SK-N-SH (cell line): Measurements from ENCODE around the gene TMEM184A. TPM values are rescaled to one million over a fixed set of nuclear protein-coding genes. Genes with fewer than 3 reads are reported as not detected.

Experiments
- CTCF ChIA-PET: fragments of 300-600, 350-600 bp; formaldehyde crosslinking; extraction: SDS; loops from one replicate; lab custom pipeline; 2021; lab: Yijun Ruan, JAX
- POLR2A ChIA-PET: fragments of 350-600 bp; sonication (Branson Sonifier 250); formaldehyde crosslinking; extraction: SDS; loops from one replicate; lab custom pipeline; 2020; ENCODE audit warnings: antibody characterized with exemption, inconsistent platforms; lab: Yijun Ruan, JAX
- DNase-seq: peaks from one replicate; pipeline ENCODE4 v3.0.0; 2012
- H2AFZ ChIP-seq: fragments of 200-600 bp; sonication (generic); 2 replicates; pipeline ENCODE4 v1.8.1; 2016; ENCODE audit warnings: antibody characterized with exemption, mild to moderate bottlenecking, low read depth
- H3F3A ChIP-seq: fragments of 200-600 bp; sonication (generic); replicated peaks from 2 replicates; pipeline ENCODE3; 2016; ENCODE audit warnings: antibody characterized with exemption, mild to moderate bottlenecking; ENCODE audit not compliant: insufficient read depth
- H3K27ac ChIP-seq, 2 experiments: fragments of 200-500 bp in 1 of 2; fragments of 200-600 bp in 1 of 2; sonication (Bioruptor generic) in 1 of 2; sonication (generic), shearing (Covaris generic) in 1 of 2; 2 replicates each; pipeline versions ENCODE4 v1.5.1 to v1.6.1; 2014 to 2016; ENCODE audit warnings: low read depth in 2 of 2, inconsistent platforms in 1 of 2, low read length in 1 of 2, mild to moderate bottlenecking in 1 of 2, mixed read lengths in 1 of 2
- H3K27me3 ChIP-seq: fragments of 200-600 bp; sonication (generic), shearing (Covaris generic); 2 replicates; pipeline ENCODE4 v1.6.1; 2016; ENCODE audit warnings: mixed run types; ENCODE audit not compliant: insufficient read depth
- H3K36me3 ChIP-seq, 2 experiments: fragments of 200-500 bp in 1 of 2; fragments of 200-600 bp in 1 of 2; sonication (Bioruptor generic) in 1 of 2; sonication (generic) in 1 of 2; replicated peaks in 1 of 2; 2 replicates each; pipeline versions ENCODE3 to v1.5.1; 2014 to 2016; ENCODE audit warnings: low read length in 1 of 2, mild to moderate bottlenecking in 1 of 2; ENCODE audit not compliant: insufficient read depth in 2 of 2, control insufficient read depth in 1 of 2
- H3K4me1 ChIP-seq, 2 experiments: fragments of 200-500 bp in 1 of 2; fragments of 200-600 bp in 1 of 2; sonication (Bioruptor generic) in 1 of 2; sonication (generic), shearing (Covaris generic) in 1 of 2; 2 replicates each; pipeline versions ENCODE4 v1.5.1 to v1.6.1; 2014 to 2016; ENCODE audit warnings: low read depth in 1 of 2, low read length in 1 of 2, mixed run types in 1 of 2; ENCODE audit not compliant: insufficient read depth in 2 of 2, control insufficient read depth in 1 of 2
- H3K4me2 ChIP-seq: fragments of 200-600 bp; sonication (generic), shearing (Covaris generic); 2 replicates; pipeline ENCODE4 v1.6.1; 2017; ENCODE audit warnings: mixed run types
- H3K4me3 ChIP-seq, 2 experiments: fragments of 200-500 bp in 1 of 2; fragments of 200-600 bp in 1 of 2; sonication (Bioruptor generic) in 1 of 2; sonication (generic), shearing (Covaris generic) in 1 of 2; 2 replicates each; pipeline versions ENCODE4 v1.5.1 to v1.8.1; 2014 to 2016; ENCODE audit warnings: low read depth in 2 of 2, inconsistent platforms in 1 of 2, low read length in 1 of 2, mild to moderate bottlenecking in 1 of 2, mixed read lengths in 1 of 2, moderate library complexity in 1 of 2
- H3K79me2 ChIP-seq: fragments of 200-600 bp; sonication (generic); 2 replicates; pipeline ENCODE4 v1.8.1; 2017; ENCODE audit warnings: mild to moderate bottlenecking; ENCODE audit not compliant: insufficient read depth
- H3K9ac ChIP-seq: fragments of 200-600 bp; sonication (generic); 2 replicates; pipeline ENCODE4 v1.6.1; 2017; ENCODE audit warnings: mixed run types
- H3K9me2 ChIP-seq: fragments of 200-600 bp; sonication (generic); 2 replicates; pipeline ENCODE4 v1.6.1; 2017; ENCODE audit warnings: mixed run types
- H3K9me3 ChIP-seq: fragments of 200-600 bp; sonication (generic); 2 replicates; pipeline ENCODE4 v1.6.1; 2017; ENCODE audit warnings: mixed run types, mild to moderate bottlenecking, moderate library complexity
- H4K20me1 ChIP-seq: fragments of 200-600 bp; sonication (generic); 2 replicates; pipeline ENCODE4 v1.6.1; 2017; ENCODE audit warnings: mild to moderate bottlenecking, mixed run types; ENCODE audit not compliant: insufficient read depth
- CHD2 ChIP-seq: fragments of 150-350 bp; IDR thresholded peaks from 2 replicates; pipeline ENCODE4 v1.6.1; 2018; ENCODE audit warnings: low read length; ENCODE audit not compliant: partially characterized antibody
- EZH2phosphoT487 ChIP-seq: fragments of 200-600 bp; sonication (generic); IDR thresholded peaks from 2 replicates; pipeline ENCODE4 v1.6.1; 2017; ENCODE audit warnings: low read depth, mixed run types, mild to moderate bottlenecking, antibody characterized with exemption, moderate library complexity, borderline replicate concordance
- FOSL2 ChIP-seq: IDR thresholded peaks from 2 replicates; pipeline ENCODE4 v1.4.0; 2012; ENCODE audit warnings: low read depth, mild to moderate bottlenecking, moderate library complexity, borderline replicate concordance
- GABPA ChIP-seq: IDR thresholded peaks from 2 replicates; pipeline ENCODE4 v1.4.0; 2012; ENCODE audit warnings: low read depth, mild to moderate bottlenecking
- JUND ChIP-seq: IDR thresholded peaks from 2 replicates; pipeline ENCODE4 v1.4.0; 2012
- MEF2A ChIP-seq: IDR thresholded peaks from 2 replicates; pipeline ENCODE4 v1.4.0; 2012; ENCODE audit warnings: low read depth, borderline replicate concordance
- NRF1 ChIP-seq: IDR thresholded peaks from 2 replicates; pipeline ENCODE4 v1.6.1; 2012; ENCODE audit warnings: low read depth, mild to moderate bottlenecking, low read length
- POLR2AphosphoS5 ChIP-seq: IDR thresholded peaks from 2 replicates; pipeline ENCODE4 v1.6.1; 2012; ENCODE audit warnings: low read depth, low read length
- RAD21 ChIP-seq: IDR thresholded peaks from 2 replicates; pipeline ENCODE4 v1.6.1; 2012; ENCODE audit warnings: mild to moderate bottlenecking, low read length
- RCOR1 ChIP-seq: fragments of 150-350 bp; IDR thresholded peaks from 2 replicates; pipeline ENCODE4 v1.6.1; 2017; ENCODE audit warnings: antibody characterized with exemption, low read length
- RXRA ChIP-seq: IDR thresholded peaks from 2 replicates; pipeline ENCODE4 v1.4.0; 2012; ENCODE audit warnings: low read depth, mild to moderate bottlenecking, borderline replicate concordance
- TAF1 ChIP-seq: IDR thresholded peaks from 2 replicates; pipeline ENCODE4 v1.6.1; 2012; ENCODE audit warnings: low read depth, mild to moderate bottlenecking, low read length, moderate library complexity, borderline replicate concordance
- TCF12 ChIP-seq: IDR thresholded peaks from 2 replicates; pipeline ENCODE4 v1.4.0; 2012
- TEAD4 ChIP-seq: IDR thresholded peaks from 2 replicates; pipeline ENCODE4 v1.4.0; 2012; ENCODE audit warnings: mild to moderate bottlenecking, borderline replicate concordance; ENCODE audit not compliant: insufficient read depth
- WGBS: methylation state at CpG from one replicate; pipeline ENCODE4 v1.1.6; 2017; ENCODE audit warnings: low lambda C conversion rate; 5-methylcytosine and 5-hydroxymethylcytosine counted together
- polyA plus RNA-seq, 3 experiments: library from polyadenylated mRNA; depleted of rRNA; stranded (reverse); fragments of >200 nt; gene quantifications; 2 replicates each; pipeline ENCODE4 v1.2.3, GENCODE V29; 2012
- TF ChIP-seq, protein P1 (sequence below): IDR thresholded peaks from 2 replicates; pipeline ENCODE4 v1.4.0; 2012; ENCODE audit warnings: low read depth, borderline replicate concordance
- TF ChIP-seq, protein P2 (sequence below): IDR thresholded peaks from 2 replicates; pipeline ENCODE4; 2012
- TF ChIP-seq, protein P3 (sequence below): fragments of 200-600 bp; sonication (generic); IDR thresholded peaks from 2 replicates; pipeline ENCODE4 v1.6.1; 2017; ENCODE audit warnings: antibody characterized with exemption, mild to moderate bottlenecking, moderate library complexity

TMEM184A gene
- polyA plus RNA-seq, 1 of the 3 experiments (the other 2 are of a cell fraction): 1.5 TPM

DNA sequence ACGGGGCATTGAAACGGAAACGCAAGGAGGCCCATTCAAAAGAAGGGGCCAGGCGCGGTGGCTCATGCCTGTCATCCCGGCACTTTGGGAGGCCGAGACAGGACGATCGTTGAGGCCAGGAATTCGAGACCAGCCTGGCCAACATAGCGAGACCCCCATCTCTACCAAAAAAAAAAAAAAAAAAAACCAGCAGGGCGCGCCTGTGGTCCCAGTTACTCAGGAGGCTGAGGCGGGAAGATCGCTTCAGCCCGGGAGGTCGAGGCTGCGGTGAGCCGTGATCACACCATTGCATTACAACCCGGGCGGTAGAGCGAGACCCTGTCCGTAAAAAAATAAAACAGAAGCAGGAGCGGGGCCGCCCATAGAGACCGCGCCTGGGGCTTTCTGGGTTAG is 13.4 kb upstream of the TMEM184A start (continued):
- TF ChIP-seq, protein P1, sequence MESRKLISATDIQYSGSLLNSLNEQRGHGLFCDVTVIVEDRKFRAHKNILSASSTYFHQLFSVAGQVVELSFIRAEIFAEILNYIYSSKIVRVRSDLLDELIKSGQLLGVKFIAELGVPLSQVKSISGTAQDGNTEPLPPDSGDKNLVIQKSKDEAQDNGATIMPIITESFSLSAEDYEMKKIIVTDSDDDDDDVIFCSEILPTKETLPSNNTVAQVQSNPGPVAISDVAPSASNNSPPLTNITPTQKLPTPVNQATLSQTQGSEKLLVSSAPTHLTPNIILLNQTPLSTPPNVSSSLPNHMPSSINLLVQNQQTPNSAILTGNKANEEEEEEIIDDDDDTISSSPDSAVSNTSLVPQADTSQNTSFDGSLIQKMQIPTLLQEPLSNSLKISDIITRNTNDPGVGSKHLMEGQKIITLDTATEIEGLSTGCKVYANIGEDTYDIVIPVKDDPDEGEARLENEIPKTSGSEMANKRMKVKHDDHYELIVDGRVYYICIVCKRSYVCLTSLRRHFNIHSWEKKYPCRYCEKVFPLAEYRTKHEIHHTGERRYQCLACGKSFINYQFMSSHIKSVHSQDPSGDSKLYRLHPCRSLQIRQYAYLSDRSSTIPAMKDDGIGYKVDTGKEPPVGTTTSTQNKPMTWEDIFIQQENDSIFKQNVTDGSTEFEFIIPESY: no peak
- TF ChIP-seq POLR2AphosphoS5: no peak

DNA sequence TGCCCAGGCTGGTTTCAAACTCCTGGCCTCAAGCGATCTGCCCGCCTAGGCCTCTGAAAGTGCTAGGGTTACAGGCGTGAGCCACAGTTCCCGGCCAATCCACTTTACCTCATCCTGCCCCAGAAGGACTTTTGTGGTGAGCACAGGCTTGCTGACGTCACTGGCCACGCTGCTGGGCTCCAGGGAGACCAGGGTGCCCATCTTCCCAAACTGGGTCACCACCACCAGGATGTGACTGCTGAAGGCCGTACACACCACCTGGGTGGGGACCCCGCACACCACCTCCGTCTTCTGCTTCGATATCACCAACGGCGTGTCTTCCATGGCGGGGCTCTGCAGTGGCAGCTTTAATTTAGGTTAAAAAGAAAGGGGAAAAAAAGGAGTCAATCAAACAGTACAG is 13.0 kb upstream of the TMEM184A start:
- Histone ChIP-seq H3F3A (peaks cover 33% of the 10 kb centered on the region), H3K27me3 (no peaks in the 10 kb centered on the region), H3K4me1 (peaks cover 8 to 17% of the 10 kb centered on the region in 2 experiments; a peak in 3 of 4 replicates), H3K9me3 (no peaks in the 10 kb centered on the region), H3K27ac (no peak overlapping the region; a peak in 1 of 4 replicates), H4K20me1 (no peaks in the 10 kb centered on the region), H3K9ac (peak overlapping the region; percentile 96; the same call in 1 of the 2 replicates), H3K4me3 (peak overlapping the region; percentile 68 to 98), H3K79me2 (peaks cover 32% of the 10 kb centered on the region), H2AFZ (no peak overlapping the region), H3K4me2 (peak overlapping the region; percentile 96), H3K36me3 (peaks cover 10 to 11% of the 10 kb centered on the region in 2 experiments), H3K9me2 (no peaks in the 10 kb centered on the region)
- WGBS: 85% methylated on average over 13 of the region's 13 CpGs
- TF ChIP-seq RCOR1 (no peak), RXRA (no peak), TCF12 (no peak), JUND (no peak), TEAD4 (no peak), RAD21 (no peak), POLR2AphosphoS5 (no peak), CHD2 (no peak), TAF1 (no peak), EZH2phosphoT487 (no peak), NRF1 (no peak), MEF2A (no peak), GABPA (no peak), FOSL2 (no peak)
- TF ChIP-seq, protein P2, sequence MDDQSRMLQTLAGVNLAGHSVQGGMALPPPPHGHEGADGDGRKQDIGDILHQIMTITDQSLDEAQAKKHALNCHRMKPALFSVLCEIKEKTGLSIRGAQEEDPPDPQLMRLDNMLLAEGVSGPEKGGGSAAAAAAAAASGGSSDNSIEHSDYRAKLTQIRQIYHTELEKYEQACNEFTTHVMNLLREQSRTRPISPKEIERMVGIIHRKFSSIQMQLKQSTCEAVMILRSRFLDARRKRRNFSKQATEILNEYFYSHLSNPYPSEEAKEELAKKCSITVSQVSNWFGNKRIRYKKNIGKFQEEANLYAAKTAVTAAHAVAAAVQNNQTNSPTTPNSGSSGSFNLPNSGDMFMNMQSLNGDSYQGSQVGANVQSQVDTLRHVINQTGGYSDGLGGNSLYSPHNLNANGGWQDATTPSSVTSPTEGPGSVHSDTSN: no peak
- TF ChIP-seq, protein P3, sequence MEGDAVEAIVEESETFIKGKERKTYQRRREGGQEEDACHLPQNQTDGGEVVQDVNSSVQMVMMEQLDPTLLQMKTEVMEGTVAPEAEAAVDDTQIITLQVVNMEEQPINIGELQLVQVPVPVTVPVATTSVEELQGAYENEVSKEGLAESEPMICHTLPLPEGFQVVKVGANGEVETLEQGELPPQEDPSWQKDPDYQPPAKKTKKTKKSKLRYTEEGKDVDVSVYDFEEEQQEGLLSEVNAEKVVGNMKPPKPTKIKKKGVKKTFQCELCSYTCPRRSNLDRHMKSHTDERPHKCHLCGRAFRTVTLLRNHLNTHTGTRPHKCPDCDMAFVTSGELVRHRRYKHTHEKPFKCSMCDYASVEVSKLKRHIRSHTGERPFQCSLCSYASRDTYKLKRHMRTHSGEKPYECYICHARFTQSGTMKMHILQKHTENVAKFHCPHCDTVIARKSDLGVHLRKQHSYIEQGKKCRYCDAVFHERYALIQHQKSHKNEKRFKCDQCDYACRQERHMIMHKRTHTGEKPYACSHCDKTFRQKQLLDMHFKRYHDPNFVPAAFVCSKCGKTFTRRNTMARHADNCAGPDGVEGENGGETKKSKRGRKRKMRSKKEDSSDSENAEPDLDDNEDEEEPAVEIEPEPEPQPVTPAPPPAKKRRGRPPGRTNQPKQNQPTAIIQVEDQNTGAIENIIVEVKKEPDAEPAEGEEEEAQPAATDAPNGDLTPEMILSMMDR: no peak
- DNase-seq: peak; percentile 48
- ChIA-PET CTCF (no interaction called here), POLR2A (no interaction called here)
